Heart left ventricle (tissue), 16 donors: ENCODE results near the gene LYST. TPM values are rescaled to one million over a fixed set of nuclear protein-coding genes. Genes with fewer than 3 reads are reported as not detected.

Experiments used
- ATAC-seq, 4 donors: fragments of 200-7000 bp; cut with Tn5 transposase; one replicate each; pipeline ENCODE4 v1.9.1; 2020 to 2022; ENCODE audit warnings: moderate library complexity in 4 of 4, mild to moderate bottlenecking in 3 of 4, moderate number of reproducible peaks in 1 of 4
- DNase-seq, 5 donors: peaks; one replicate each; pipeline ENCODE4 v3.0.0-alpha.2; 2020
- H3K27ac ChIP-seq, 12 donors: fragments of 200-600 bp; sonication (generic) in 4 of 12; one replicate each; pipeline versions ENCODE4 v1.5.0 to v1.8.0; 2016 to 2022; ENCODE audit warnings: mild to moderate bottlenecking in 2 of 12
- H3K27me3 ChIP-seq, 9 donors: fragments of 200-600 bp; sonication (generic) in 2 of 9; one replicate each; pipeline versions ENCODE4 v1.5.1 to v1.8.0; 2016 to 2022; ENCODE audit warnings: mild to moderate bottlenecking in 3 of 9
- H3K36me3 ChIP-seq, 9 donors: fragments of 200-600 bp; sonication (generic) in 2 of 9; one replicate each; pipeline versions ENCODE4 v1.5.0 to v1.8.0; 2018 to 2022; ENCODE audit warnings: mild to moderate bottlenecking in 2 of 9
- H3K4me1 ChIP-seq, 12 donors: fragments of 200-600 bp; sonication (generic) in 4 of 12; one replicate each; pipeline versions ENCODE4 v1.5.0 to v1.8.0; 2016 to 2022; ENCODE audit warnings: mild to moderate bottlenecking in 3 of 12
- H3K4me3 ChIP-seq, 12 donors: fragments of 200-600 bp; sonication (generic) in 4 of 12; one replicate each; pipeline versions ENCODE4 v1.5.0 to v1.8.0; 2017 to 2022; ENCODE audit warnings: mild to moderate bottlenecking in 9 of 12, moderate library complexity in 4 of 12
- H3K9me3 ChIP-seq, 12 donors: fragments of 200-600 bp; sonication (generic) in 4 of 12; one replicate each; pipeline versions ENCODE4 v1.5.0 to v1.8.0; 2016 to 2022; ENCODE audit warnings: mild to moderate bottlenecking in 1 of 12
- POLR2A ChIP-seq, 2 donors: fragments of 450-650 bp; IDR thresholded peaks; one replicate each; pipeline ENCODE4 v1.6.1; 2017; ENCODE audit warnings: antibody characterized with exemption in 2 of 2, mild to moderate bottlenecking in 2 of 2, moderate library complexity in 2 of 2
- WGBS, 4 donors: extraction: QIAGEN DNeasy Blood & Tissue Kit in 2 of 4; methylation state at CpG; one replicate each; pipeline versions ENCODE4 v1.1.5 to v1.1.7; 2013 to 2018; 5-methylcytosine and 5-hydroxymethylcytosine counted together
- intact Hi-C, 10 donors: fragments of 100-400 bp; cut with DNase I; formaldehyde crosslinking; loops; one replicate each; pipeline versions ENCODE4 v1.11.1 to v1.14.2; 2022
- polyA plus RNA-seq, 2 donors: library from polyadenylated mRNA; stranded (reverse); fragments of 200-250 nt; gene quantifications; one replicate each; pipeline ENCODE4 v1.2.3, GENCODE V29; 2013
- total RNA-seq, 9 donors: library from RNA; depleted of rRNA in 2 of 9; stranded (reverse); fragments of >200 nt in 2 of 9; fragmentation: NEBNext Ultra II Directional in 3 of 9; extraction: Animal tissue kit (Norgen Biotek cat#: 25700) in 3 of 9; gene quantifications; one replicate each; pipeline versions ENCODE4 v1.1.0 to v1.2.4, GENCODE V29; 2016 to 2023
- TF ChIP-seq, protein P1 (sequence below), 12 donors: fragments of 200-600 bp; sonication (generic) in 4 of 12; IDR thresholded peaks; one replicate each; pipeline versions ENCODE4 v1.5.0 to v1.8.0; 2018 to 2022; ENCODE audit warnings: antibody characterized with exemption in 12 of 12, mild to moderate bottlenecking in 5 of 12
- donor health status: ischemic (EF 13 %, LVEDD 7.1; RV severe dilation, severe dysfunction).
- donor health status: healthy with polysubstance abuse.
- donor health status: DM: no; HTN: yes; CAD: no.
- donor health status: DM: no; HTN: no; CAD: no.
- donor health status: ischemic (EF 25% LVEDD 6.9; RV normal size, moderate dysfunction).
- donor health status: ischemic (EF 25% LVEDD 5.7; RV mildly dilated, moderate dysfunction).
- donor health status: healthy.
- donor health status: DM: yes; HTN: yes; CAD: no.
- donor health status: ischemic (EF 35%, LVEDD 5.7; RV mildly dilated, moderate dysfunction).
- donor health status: nonischemic (EF 11% LVEDD 7.7; RV severe dilation, severe dysfunction).
- donor health status: DM: yes; HTN: yes; CAD: no.
- donor health status: PGD.
- donor health status: ischemic (EF 29% LVEDD 5.4; RV normal size, mild dysfunction).
- donor health status: nonischemic (EF 23%, LVEDD 6.1; RV moderate dilation, normal function).

LYST gene
- total and polyA plus RNA-seq, 11 donors, result 3.4 to 22.5 (median 11.2) TPM

DNA sequence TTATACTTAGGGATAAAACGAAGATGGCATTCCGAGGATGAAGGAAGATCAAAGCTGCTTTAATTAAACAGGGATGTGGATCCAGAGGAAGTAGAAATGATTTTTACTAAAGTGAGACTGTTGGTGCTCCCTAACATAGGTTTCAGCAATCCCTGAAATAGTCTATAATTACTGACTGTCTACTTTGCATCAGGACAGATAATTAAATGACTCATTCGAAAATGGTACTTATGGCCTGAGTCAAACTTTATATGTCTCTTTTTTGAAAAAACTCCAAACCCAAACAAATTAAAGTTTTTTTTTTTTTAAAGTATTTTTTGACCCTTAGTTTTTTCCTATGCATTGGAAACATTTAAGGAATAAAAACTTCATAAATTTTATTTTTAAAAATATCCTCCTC, 90.3 kb downstream of the LYST start:
- H3K4me1 ChIP-seq, result no peaks in the 10 kb centered on the region
- H3K27ac ChIP-seq, result no peak overlapping the region
- no peak for TF ChIP-seq POLR2A (IDR thresholded peaks at IDR 0.05)
- TF ChIP-seq, protein P1, sequence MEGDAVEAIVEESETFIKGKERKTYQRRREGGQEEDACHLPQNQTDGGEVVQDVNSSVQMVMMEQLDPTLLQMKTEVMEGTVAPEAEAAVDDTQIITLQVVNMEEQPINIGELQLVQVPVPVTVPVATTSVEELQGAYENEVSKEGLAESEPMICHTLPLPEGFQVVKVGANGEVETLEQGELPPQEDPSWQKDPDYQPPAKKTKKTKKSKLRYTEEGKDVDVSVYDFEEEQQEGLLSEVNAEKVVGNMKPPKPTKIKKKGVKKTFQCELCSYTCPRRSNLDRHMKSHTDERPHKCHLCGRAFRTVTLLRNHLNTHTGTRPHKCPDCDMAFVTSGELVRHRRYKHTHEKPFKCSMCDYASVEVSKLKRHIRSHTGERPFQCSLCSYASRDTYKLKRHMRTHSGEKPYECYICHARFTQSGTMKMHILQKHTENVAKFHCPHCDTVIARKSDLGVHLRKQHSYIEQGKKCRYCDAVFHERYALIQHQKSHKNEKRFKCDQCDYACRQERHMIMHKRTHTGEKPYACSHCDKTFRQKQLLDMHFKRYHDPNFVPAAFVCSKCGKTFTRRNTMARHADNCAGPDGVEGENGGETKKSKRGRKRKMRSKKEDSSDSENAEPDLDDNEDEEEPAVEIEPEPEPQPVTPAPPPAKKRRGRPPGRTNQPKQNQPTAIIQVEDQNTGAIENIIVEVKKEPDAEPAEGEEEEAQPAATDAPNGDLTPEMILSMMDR (IDR thresholded peaks at IDR 0.05), result no peak
- intact Hi-C loops, result loop anchor here in 1 of 10 donors (5.0 kb wide), 1 partner anchor 259 kb away; no protein-coding TSS in a partner anchor
- H3K4me3 ChIP-seq, result no peak overlapping the region
- 92 to 97% (median 94%) methylated on average over 3 of the region's 3 CpGs for WGBS, 4 donors
- no peaks in the 10 kb centered on the region for H3K9me3 ChIP-seq
- no peaks in the 10 kb centered on the region for H3K27me3 ChIP-seq
- no peak for DNase-seq
- no peak for ATAC-seq
- H3K36me3 ChIP-seq, result peaks cover 0 to 89% (median 70%) of the 10 kb centered on the region in 9 donors

DNA sequence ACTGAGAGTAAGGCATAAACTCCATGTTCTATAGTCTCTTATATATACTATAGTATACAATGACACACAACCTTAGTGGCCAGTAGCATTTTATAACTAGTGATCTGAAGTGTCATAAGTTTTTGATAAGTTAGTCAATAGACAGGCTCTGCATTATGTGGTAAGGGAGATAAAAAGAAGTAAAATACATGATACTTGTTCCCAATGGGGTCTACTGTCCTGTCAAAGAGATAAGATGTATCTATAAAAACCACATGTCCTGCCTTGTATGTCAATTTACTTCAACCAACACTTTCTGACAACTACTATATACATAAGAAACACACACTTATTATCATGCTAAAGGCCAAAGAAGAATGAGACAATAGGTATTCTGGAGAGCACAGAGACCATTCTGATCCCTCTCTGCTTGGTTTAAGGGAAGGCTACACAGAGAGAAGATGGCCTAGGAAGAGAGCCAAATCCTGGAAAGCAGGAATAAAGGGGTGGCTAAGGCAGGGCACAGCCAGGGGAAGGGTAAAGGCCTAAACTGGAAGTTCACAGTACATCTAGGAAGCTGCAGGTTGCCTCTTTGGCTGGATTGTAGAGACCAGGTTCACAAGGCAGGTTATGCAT, 91.4 kb downstream of the LYST start:
- intact Hi-C loops, result loop anchor here in 1 of 10 donors (5.0 kb wide), 1 partner anchor 258 kb away; no protein-coding TSS in a partner anchor
- DNase-seq (no peak), ATAC-seq (no peak)
- Histone ChIP-seq H3K27ac (no peak overlapping the region), H3K4me1 (no peaks in the 10 kb centered on the region), H3K9me3 (no peaks in the 10 kb centered on the region), H3K4me3 (no peak overlapping the region), H3K27me3 (no peaks in the 10 kb centered on the region), H3K36me3 (peaks cover 0 to 89% (median 61%) of the 10 kb centered on the region in 9 donors)
- TF ChIP-seq, protein P1 (IDR thresholded peaks at IDR 0.05), result no peak
- TF ChIP-seq POLR2A (IDR thresholded peaks at IDR 0.05), result no peak

DNA sequence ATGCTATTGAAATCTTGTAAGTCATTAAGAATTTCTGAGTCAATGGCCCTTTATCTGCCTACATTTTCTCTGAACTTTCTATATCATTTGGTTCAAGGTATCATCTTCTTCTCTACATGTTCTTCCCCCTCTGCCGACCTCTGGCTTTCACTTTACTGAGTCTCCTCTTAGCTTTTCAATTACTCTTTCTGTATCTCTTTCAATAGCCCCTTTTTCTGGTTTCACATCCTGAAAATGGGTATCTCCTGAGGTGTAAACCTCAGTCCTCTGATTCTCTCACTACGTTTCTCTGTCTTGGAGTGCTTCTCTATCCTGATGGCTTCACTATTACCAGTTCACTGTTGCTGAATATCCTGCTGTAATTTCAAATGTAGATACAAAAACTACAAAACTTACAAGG, 98.9 kb downstream of the LYST start:
- DNase-seq (no peak), ATAC-seq (no peak)
- no peaks in the 10 kb centered on the region for H3K27me3 ChIP-seq
- H3K36me3 ChIP-seq, result peaks cover 0 to 84% (median 50%) of the 10 kb centered on the region in 9 donors
- no peak for TF ChIP-seq POLR2A (IDR thresholded peaks at IDR 0.05)
- TF ChIP-seq, protein P1 (IDR thresholded peaks at IDR 0.05), result no peak
- no peak overlapping the region for H3K27ac ChIP-seq
- WGBS, 4 donors, result 87 to 93% (median 90%) methylated on average over 2 of the region's 2 CpGs
- intact Hi-C loops, result no loop called here
- H3K9me3 ChIP-seq, result no peaks in the 10 kb centered on the region
- no peak overlapping the region for H3K4me3 ChIP-seq
- H3K4me1 ChIP-seq, result no peaks in the 10 kb centered on the region

DNA sequence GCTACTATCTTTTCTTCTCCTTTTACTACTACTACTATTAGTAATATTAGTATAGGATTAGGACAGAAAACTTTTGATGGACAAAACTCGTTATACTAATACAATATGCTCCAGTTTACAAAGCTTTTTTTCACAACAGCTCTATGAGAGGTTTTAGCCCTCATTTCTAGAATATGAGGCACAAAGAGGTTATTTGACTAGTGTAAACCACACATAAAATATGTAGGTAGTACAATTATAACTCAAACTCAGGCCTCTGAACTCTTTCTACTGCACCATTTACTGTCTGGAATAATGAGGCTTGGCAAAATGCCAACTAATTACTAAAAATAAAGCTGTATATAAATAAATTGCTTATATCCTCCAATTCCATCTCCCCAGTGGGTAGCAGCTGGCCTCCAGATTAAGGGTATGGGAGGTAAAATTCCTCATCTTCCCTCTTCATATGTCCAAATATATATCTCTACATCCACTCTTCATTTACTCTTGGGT, 99.9 kb downstream of the LYST start:
- TF ChIP-seq, protein P1 (IDR thresholded peaks at IDR 0.05), result no peak
- TF ChIP-seq POLR2A (IDR thresholded peaks at IDR 0.05), result no peak
- Histone ChIP-seq H3K27me3 (no peaks in the 10 kb centered on the region), H3K9me3 (no peaks in the 10 kb centered on the region), H3K36me3 (peaks cover 0 to 84% (median 54%) of the 10 kb centered on the region in 9 donors), H3K4me3 (no peak overlapping the region), H3K27ac (no peak overlapping the region), H3K4me1 (no peaks in the 10 kb centered on the region)
- DNase-seq, result no peak
- intact Hi-C loops, result no loop called here
- ATAC-seq, result no peak
- WGBS, 4 donors, result 93 to 99% (median 95%) methylated on average over 1 of the region's 1 CpG
